K562 (cell line): ENCODE results near the gene NDUFB8. TPM values are rescaled to one million over a fixed set of nuclear protein-coding genes. Genes with fewer than 3 reads are reported as not detected.

Source experiments
- ATF7 ChIP-seq: fragments of 450-650 bp; IDR thresholded peaks from 2 replicates; pipeline ENCODE4 v1.7.1; 2014; ENCODE audit warnings: mild to moderate bottlenecking, moderate library complexity
- BACH1 ChIP-seq: fragments of 200-800 bp; sonication (Bioruptor generic); IDR thresholded peaks from 2 replicates; pipeline ENCODE4 v1.6.1; 2016; ENCODE audit warnings: missing genetic modification characterization, missing compliant biosample characterization
- CHD1 ChIP-seq: fragments of 200-600 bp; sonication (generic); IDR thresholded peaks from one replicate; pipeline ENCODE4 v1.6.1; 2012; ENCODE audit warnings: mild to moderate bottlenecking, moderate library complexity, low read length, inconsistent platforms
- CTCF ChIP-seq, 3 experiments: IDR thresholded peaks in 2 of 3; conservative IDR thresholded peaks in 1 of 3; 2 replicates each; pipeline ENCODE4 v1.5.1; 2011 to 2012; ENCODE audit warnings: low read length in 3 of 3, mild to moderate bottlenecking in 3 of 3, control low read depth in 2 of 3, improper control_type of control experiment in 1 of 3, inconsistent platforms in 1 of 3, low read depth in 1 of 3, mixed read lengths in 1 of 3, moderate library complexity in 1 of 3; ENCODE audit not compliant: insufficient read depth in 2 of 3
- E2F1 ChIP-seq: sonication (generic); formaldehyde crosslinking; IDR thresholded peaks from 2 replicates; pipeline ENCODE4 v1.8.1; 2023; ENCODE audit warnings: mild to moderate bottlenecking, missing genetic modification reagents, moderate library complexity
- MYBL2 ChIP-seq, 2 experiments: fragments of 450-650 bp in 1 of 2; sonication (generic) in 1 of 2; formaldehyde crosslinking in 1 of 2; IDR thresholded peaks; 2 replicates each; pipeline versions ENCODE4 v1.6.1 to v1.8.1; 2017 to 2022; ENCODE audit warnings: borderline replicate concordance in 1 of 2, inconsistent platforms in 1 of 2, low read depth in 1 of 2, mild to moderate bottlenecking in 1 of 2, missing genetic modification reagents in 1 of 2, moderate library complexity in 1 of 2
- POLR2B ChIP-seq: fragments of 450-650 bp; IDR thresholded peaks from 2 replicates; pipeline ENCODE4 v1.6.1; 2018; ENCODE audit warnings: low read depth; ENCODE audit not compliant: partially characterized antibody
- POLR3G ChIP-seq: IDR thresholded peaks from 2 replicates; pipeline ENCODE4 v1.6.1; 2011; ENCODE audit not compliant: insufficient read length, insufficient replicate concordance; ENCODE audit errors: extremely low read depth
- SMAD3 ChIP-seq: fragments of 450-650 bp; formaldehyde crosslinking; conservative IDR thresholded peaks from 2 replicates; pipeline ENCODE4 v1.4.0; 2020; ENCODE audit warnings: mild to moderate bottlenecking
- SREBF2 ChIP-seq: sonication (generic); formaldehyde crosslinking; IDR thresholded peaks from 2 replicates; pipeline ENCODE4 v1.4.0; 2020; ENCODE audit warnings: mild to moderate bottlenecking, missing genetic modification reagents
- THAP12 ChIP-seq: fragments of 250-450 bp; sonication (Bioruptor Pico); IDR thresholded peaks from 2 replicates; pipeline ENCODE4 v1.9.0; 2021; ENCODE audit warnings: mild to moderate bottlenecking, inconsistent platforms
- XRCC5 ChIP-seq: fragments of 200-400 bp; formaldehyde crosslinking; IDR thresholded peaks from 2 replicates; pipeline ENCODE4 v1.6.1; 2017; ENCODE audit warnings: low read depth, mild to moderate bottlenecking, low read length
- ZBTB17 ChIP-seq: fragments of 450-650 bp; formaldehyde crosslinking; IDR thresholded peaks from 2 replicates; pipeline ENCODE4 v1.4.0; 2020; ENCODE audit warnings: mild to moderate bottlenecking
- ZC3H11A ChIP-seq: IDR thresholded peaks from 2 replicates; pipeline ENCODE4 v1.6.1; 2012; ENCODE audit warnings: low read depth, low read length, improper control_type of control experiment
- ZEB2 ChIP-seq: fragments of 450-650 bp; IDR thresholded peaks from 2 replicates; pipeline ENCODE4 v1.6.1; 2016
- ZNF212 ChIP-seq: fragments of 450-650 bp; formaldehyde crosslinking; IDR thresholded peaks from 2 replicates; pipeline ENCODE4 v1.4.0; 2020; ENCODE audit warnings: mild to moderate bottlenecking
- ZNF764 ChIP-seq: fragments of 250-450 bp; sonication (Bioruptor Pico); IDR thresholded peaks from 2 replicates; pipeline ENCODE4 v1.4.0; 2020; ENCODE audit warnings: low read depth, mild to moderate bottlenecking, moderate library complexity
- polyA plus RNA-seq, 8 experiments: library from polyadenylated mRNA; depleted of rRNA in 4 of 8; stranded (reverse) in 5 of 8; unstranded in 3 of 8; fragments of >200 nt; fragmentation: Nextera tagmentation in 2 of 8; fragmentation: Illumina TruSeq in 1 of 8; extraction: Ambion mirVana in 2 of 8; extraction: Trizol in 1 of 8; gene quantifications; 2 replicates each; pipeline versions ENCODE4 v1.2.1 to v1.2.3, GENCODE V29; 2011 to 2014; ENCODE audit warnings: inconsistent platforms in 1 of 8, missing spikeins in 1 of 8
- total RNA-seq, 7 experiments: library from RNA; depleted of rRNA in 6 of 7; stranded (reverse); fragments of >200 nt in 6 of 7; fragmentation: Illumina TruSeq in 2 of 7; extraction: Trizol in 2 of 7; gene quantifications; 2 replicates each; pipeline versions ENCODE4 v1.2.1 to v1.2.3, GENCODE V29; 2011 to 2021; ENCODE audit warnings: low replicate concordance in 1 of 7
- TF ChIP-seq, protein P1 (sequence below): fragments of 250-450 bp; sonication (Bioruptor Pico); IDR thresholded peaks from 2 replicates; pipeline ENCODE4 v1.4.0; 2020; ENCODE audit warnings: mild to moderate bottlenecking, moderate library complexity

Gene NDUFB8
- total and polyA plus RNA-seq, 9 of the 15 experiments (the other 6 are each of a cell fraction or from before 2014, with no cell fraction given), result 131 to 360 (median 199) TPM

GRCh38 chr10:100535715-100536353 is 6.2 kb upstream of the NDUFB8 start, which contains the start of gene HIF1AN (continued):
- TF ChIP-seq CTCF (IDR thresholded peaks at IDR 0.05 in 2 of 3, conservative IDR thresholded peaks at IDR 0.05 in 1 of 3; ENCODE audit: insufficient read depth in 2 of 3, low read depth in 1 of 3, low read length in 3 of 3) (peak; percentile 66 to 87 (median 87)), ZEB2 (no peak), SMAD3 (CRISPR knock-in tag) (no peak), ZNF764 (CRISPR knock-in tag) (no peak), MYBL2 (IDR thresholded peaks at IDR 0.05; ENCODE audit: low read depth) (no peak), MYBL2 (CRISPR knock-in tag; IDR thresholded peaks at IDR 0.05; ENCODE audit: borderline replicate concordance) (no peak), SREBF2 (CRISPR knock-in tag) (no peak), CHD1 (no peak), POLR3G (no peak), ZC3H11A (no peak), ZNF212 (CRISPR knock-in tag) (no peak), BACH1 (tag) (no peak), E2F1 (CRISPR knock-in tag) (no peak), ZBTB17 (CRISPR knock-in tag) (no peak), THAP12 (CRISPR knock-in tag) (peak; percentile 90), XRCC5 (peak; percentile 79), POLR2B (peak; percentile 89), ATF7 (peak; percentile 67)
- TF ChIP-seq, protein P1, sequence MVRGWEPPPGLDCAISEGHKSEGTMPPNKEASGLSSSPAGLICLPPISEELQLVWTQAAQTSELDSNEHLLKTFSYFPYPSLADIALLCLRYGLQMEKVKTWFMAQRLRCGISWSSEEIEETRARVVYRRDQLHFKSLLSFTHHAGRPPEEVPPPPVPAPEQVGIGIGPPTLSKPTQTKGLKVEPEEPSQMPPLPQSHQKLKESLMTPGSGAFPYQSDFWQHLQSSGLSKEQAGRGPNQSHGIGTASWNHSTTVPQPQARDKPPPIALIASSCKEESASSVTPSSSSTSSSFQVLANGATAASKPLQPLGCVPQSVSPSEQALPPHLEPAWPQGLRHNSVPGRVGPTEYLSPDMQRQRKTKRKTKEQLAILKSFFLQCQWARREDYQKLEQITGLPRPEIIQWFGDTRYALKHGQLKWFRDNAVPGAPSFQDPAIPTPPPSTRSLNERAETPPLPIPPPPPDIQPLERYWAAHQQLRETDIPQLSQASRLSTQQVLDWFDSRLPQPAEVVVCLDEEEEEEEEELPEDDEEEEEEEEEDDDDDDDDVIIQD (CRISPR knock-in tag), result no peak
